GM19452 (cell line): ENCODE results near the gene PPFIA1.

Experiments
- ATAC-seq: cut with Tn5 transposase; IDR thresholded peaks from one replicate; pipeline ENCODE4 v1.9.1; 2021; ENCODE audit not compliant: unreplicated experiment

PPFIA1 gene

DNA sequence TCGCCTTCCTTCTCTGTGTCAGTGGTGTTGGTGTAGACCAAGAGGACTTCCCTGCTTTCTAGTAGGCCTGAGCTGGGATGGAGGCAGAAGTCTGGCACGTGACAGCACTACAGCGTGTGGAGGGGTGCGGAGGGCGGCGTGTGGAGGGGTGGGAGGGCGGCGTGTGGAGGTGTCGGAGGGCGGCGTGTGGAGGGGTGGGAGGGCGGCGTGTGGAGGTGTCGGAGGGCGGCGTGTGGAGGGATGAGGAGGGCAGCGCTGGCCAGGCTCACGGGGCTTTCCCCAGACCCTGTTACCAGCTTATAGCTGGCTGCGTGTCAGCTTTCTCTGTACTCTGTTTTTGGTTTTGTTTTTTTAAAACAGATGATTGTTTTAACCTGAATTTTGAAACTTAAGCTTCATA, 82.1 kb downstream of the PPFIA1 start:
- ATAC-seq: no peak

GRCh38 chr11:70353329-70353728, 82.8 kb downstream of the PPFIA1 start:
- no peak for ATAC-seq

DNA sequence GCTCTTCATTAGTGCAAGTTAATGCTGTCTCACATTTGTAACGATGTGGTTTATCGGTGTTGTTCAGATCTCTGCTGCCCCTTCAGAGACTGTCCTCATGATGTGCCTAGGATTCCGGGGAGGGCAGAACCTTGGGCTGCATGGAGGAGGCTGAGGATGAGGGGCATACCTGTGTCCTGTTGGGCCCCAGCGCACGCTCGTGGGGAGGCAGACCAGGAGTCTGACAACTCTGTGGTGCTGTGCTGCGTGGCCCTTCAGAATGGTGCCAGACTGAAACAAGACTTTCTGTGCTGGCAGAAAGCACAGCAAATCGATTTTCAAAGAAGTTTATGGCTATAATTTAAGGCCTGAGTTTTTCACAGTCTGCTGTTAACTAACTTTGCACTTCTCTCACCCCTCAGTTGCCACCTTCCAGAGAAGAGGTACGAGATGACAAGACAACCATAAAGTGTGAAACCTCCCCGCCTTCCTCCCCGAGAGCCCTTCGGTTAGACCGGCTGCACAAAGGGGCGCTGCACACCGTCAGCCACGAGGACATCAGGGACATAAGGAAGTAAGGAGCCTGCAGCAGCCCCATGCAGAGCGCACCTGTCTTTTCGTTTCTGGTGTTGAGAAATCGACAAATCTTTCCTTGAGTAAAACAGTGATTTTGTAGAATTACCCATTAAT, 83.5 kb downstream of the PPFIA1 start:
- ATAC-seq: no peak

DNA sequence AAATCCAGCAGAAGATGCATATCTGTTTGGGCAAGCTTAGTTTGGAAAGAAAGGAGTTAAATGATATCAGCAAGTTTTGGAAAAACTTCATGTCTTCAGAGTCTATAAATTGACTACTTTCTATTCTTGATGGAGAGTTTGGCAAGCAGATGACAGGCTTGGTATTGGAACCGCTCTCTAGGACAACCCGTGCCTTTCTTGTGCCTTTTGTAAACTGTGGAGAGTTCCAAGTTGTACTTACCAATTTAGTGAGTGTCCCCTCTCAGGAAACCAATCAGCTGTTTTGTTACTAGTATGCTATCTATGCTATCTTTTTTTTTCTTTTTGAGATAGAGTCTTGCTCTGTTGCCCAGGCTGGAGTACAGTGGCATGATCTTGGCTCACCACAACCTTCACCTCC, 84.1 kb downstream of the PPFIA1 start:
- no peak for ATAC-seq

GRCh38 chr11:70358753-70359152, 88.3 kb downstream of the PPFIA1 start:
- ATAC-seq: no peak

GRCh38 chr11:70359451-70360205, 89.1 kb downstream of the PPFIA1 start:
- no peak for ATAC-seq

- ATAC-seq: no peak
Observed at GRCh38 chr11:70360211-70360610, 89.7 kb downstream of the PPFIA1 start.

DNA sequence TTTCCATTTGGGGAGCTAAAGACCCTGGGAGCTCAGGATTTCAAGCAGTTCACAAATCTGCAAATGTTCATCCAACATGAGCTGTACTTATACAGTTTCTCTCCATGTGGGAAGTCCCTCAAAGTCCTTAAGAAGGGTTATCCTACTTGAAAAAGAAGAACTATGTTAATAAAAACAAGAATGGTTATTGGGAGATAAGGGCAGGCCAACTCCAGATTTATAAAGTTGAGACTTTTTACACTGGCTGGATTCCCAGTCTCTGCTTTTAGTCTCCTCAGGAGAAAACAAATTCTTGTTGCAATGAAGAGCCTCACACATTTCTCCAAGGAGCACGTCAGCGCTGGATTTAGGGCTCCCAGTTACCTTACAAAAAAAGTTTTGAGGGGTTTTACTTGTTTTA, 93.7 kb downstream of the PPFIA1 start:
- no peak for ATAC-seq

GRCh38 chr11:70364745-70365543, 94.5 kb downstream of the PPFIA1 start:
- ATAC-seq: no peak

GRCh38 chr11:70365544-70365927, 95.0 kb downstream of the PPFIA1 start:
- ATAC-seq: no peak

DNA sequence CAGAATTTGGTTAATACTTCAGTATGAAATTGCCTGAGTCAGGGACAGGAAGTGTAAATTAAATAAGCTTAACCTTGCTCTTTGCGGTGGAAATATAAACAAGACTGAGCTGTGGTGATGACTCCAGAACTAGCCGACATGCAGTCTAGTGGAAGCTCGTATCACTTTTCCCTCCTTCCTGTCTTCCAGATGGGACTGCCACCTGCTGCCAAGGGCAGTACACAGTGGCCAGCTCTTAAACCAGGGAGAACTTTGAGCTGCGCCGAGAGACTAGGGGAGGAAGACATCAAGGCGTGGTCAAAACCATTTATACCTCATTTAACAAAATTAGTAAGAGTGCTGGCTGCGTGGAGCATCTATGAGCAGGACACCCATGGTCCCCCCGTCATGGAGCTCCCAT, 96.6 kb downstream of the PPFIA1 start:
- no peak for ATAC-seq

GRCh38 chr11:70368961-70369360, 98.5 kb downstream of the PPFIA1 start:
- ATAC-seq: no peak

GRCh38 chr11:70371241-70371640, 100.8 kb downstream of the PPFIA1 start:
- ATAC-seq: no peak

DNA sequence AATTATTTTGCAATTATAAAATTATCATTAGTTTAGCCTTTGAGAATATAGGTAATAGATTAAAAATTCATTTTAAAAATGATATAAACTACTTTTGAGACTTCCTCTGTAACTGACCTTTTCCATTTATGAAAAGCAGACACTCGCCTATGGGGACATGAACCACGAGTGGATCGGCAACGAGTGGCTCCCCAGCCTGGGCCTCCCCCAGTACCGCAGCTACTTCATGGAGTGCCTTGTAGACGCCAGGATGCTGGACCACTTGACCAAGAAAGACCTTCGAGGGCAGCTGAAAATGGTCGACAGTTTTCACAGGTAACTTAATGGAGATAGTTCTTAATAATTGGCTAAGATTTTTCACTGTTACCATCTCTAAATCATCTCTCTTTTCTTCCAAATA, 101.6 kb downstream of the PPFIA1 start:
- no peak for ATAC-seq

GRCh38 chr11:70376621-70377020, 106.1 kb downstream of the PPFIA1 start:
- no peak for ATAC-seq

DNA sequence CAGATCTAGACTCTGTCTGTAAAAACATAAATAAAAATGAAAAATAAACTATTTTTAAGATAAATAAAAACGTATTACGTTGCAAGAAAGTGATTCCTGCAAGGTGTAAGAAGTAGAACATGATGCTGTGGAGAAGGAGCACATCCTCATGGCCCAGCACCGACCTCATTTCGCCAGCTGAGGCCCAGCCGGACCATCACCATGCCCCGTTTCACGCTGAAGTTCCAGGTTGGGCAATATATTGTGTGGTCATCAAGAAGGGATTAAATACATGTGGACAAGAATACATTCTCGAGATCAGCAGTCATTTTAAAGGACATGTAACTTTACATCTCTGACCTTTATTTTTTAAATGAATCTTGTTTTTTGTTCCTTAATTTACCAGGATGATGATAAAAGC, 107.2 kb downstream of the PPFIA1 start:
- ATAC-seq: no peak

DNA sequence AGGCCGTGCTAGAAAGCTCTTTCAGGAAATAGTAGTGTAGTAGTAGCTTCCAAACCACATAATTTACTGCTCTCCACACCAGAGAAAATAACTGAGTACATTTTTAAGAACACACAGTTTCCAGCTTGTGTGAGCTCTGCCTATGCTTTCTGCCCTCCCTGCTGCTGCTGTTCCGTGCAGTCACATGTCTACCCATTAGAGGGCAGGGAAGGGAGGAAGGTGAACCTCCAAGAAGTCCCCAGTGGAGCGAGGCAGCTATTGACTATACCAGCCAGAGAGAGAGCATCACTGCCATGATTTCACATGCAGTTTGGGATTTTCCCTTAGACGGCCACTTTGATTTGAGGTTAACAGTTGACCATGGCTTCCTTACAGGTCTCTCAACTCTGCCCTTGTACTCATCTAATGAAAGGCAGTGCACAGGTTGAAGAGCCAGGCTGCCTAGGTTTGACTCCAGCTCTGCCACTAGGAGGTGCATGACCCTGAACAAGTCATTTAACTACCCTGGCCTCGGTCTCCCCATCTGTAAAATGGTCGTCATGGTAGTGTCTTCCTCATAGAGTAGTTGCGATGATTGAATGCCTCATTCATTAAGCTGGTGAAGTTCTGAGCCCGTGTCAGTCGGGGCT, 108.1 kb downstream of the PPFIA1 start:
- no peak for ATAC-seq

GRCh38 chr11:70381350-70381749, 110.9 kb downstream of the PPFIA1 start:
- ATAC-seq: no peak

- ATAC-seq: no peak
Observed at GRCh38 chr11:70381872-70382861, 111.7 kb downstream of the PPFIA1 start.
